ENCODE data around the gene LRP11. TPM values are rescaled to one million over a fixed set of nuclear protein-coding genes. Genes with fewer than 3 reads are reported as not detected.

LRP11 gene
- polyA plus RNA-seq, 1 experiment, result 26.3 TPM

- Histone ChIP-seq H3K36me3 (ENCODE audit: control insufficient read depth, insufficient read depth, low read length) (no peaks in the 10 kb centered on the region), H3K4me3 (ENCODE audit: low read depth, low read length) (peak within 1 kb of the TSS; percentile 37), H3K27me3 (ENCODE audit: control insufficient read depth, insufficient read depth, low read length) (no peaks in the 10 kb centered on the region)
- 0 out of 2 replicates have a peak, but pooled peaks have one; percentile 5 for TF ChIP-seq CTCF (IDR thresholded peaks at IDR 0.05; ENCODE audit: insufficient read depth, low read depth, low read length)
- ChIA-PET CTCF (interaction anchor here (0.8 to 3.8 kb wide), 3 partner anchors 26 to 62 kb away, joined by 3 to 12 read pairs (median 4); no protein-coding TSS in a partner anchor), POLR2A (no interaction called here)
- no peak for DNase-seq (ENCODE audit: low read depth)
These were observed 33.9 kb upstream of the LRP11 start, which contains the start of gene RAET1E for GRCh38 chr6:149897855-149898744. Gene RAET1E (minus strand): TSS chr6:149898113. CDS start chr6:149890901, 7,212 bp downstream.

- peak; percentile 83 for DNase-seq (ENCODE audit: low read depth)
- CTCF ChIA-PET, result interaction anchor here (1.6 to 3.8 kb wide), 2 partner anchors 32 to 61 kb away, joined by 4 to 12 read pairs; no protein-coding TSS in a partner anchor
- POLR2A ChIA-PET, result interaction anchor here (0.6 kb wide), 1 partner anchor 25 kb away, joined by 3 read pairs; no protein-coding TSS in a partner anchor
- Histone ChIP-seq H3K4me3 (ENCODE audit: low read depth, low read length) (peak overlapping the region; percentile 37), H3K27me3 (ENCODE audit: control insufficient read depth, insufficient read depth, low read length) (no peaks in the 10 kb centered on the region), H3K36me3 (ENCODE audit: control insufficient read depth, insufficient read depth, low read length) (no peaks in the 10 kb centered on the region)
- no peak for TF ChIP-seq CTCF (IDR thresholded peaks at IDR 0.05; ENCODE audit: insufficient read depth, low read depth, low read length)
These were observed 33.0 kb upstream of the LRP11 start for GRCh38 chr6:149897015-149897697.

- Histone ChIP-seq H3K36me3 (ENCODE audit: control insufficient read depth, insufficient read depth, low read length) (no peaks in the 10 kb centered on the region), H3K4me3 (ENCODE audit: low read depth, low read length) (peak overlapping the region; percentile 37; the same call in 1 of the 2 replicates), H3K27me3 (ENCODE audit: control insufficient read depth, insufficient read depth, low read length) (no peaks in the 10 kb centered on the region)
- ChIA-PET CTCF (interaction anchor here (1.6 to 3.8 kb wide), 2 partner anchors 31 to 61 kb away, joined by 4 to 12 read pairs; no protein-coding TSS in a partner anchor), POLR2A (no interaction called here)
- no peak for DNase-seq (ENCODE audit: low read depth)
- no peak for TF ChIP-seq CTCF (IDR thresholded peaks at IDR 0.05; ENCODE audit: insufficient read depth, low read depth, low read length)
These were observed 32.3 kb upstream of the LRP11 start for GRCh38 chr6:149896491-149896890.

- no peak overlapping the region for H3K4me3 ChIP-seq (ENCODE audit: low read depth, low read length)
- CTCF ChIA-PET, result interaction anchor here (3.8 kb wide), 1 partner anchor 60 kb away, joined by 12 read pairs; no protein-coding TSS in a partner anchor
- no peak for DNase-seq (ENCODE audit: low read depth)
- H3K36me3 ChIP-seq (ENCODE audit: control insufficient read depth, insufficient read depth, low read length), result no peaks in the 10 kb centered on the region
- no peaks in the 10 kb centered on the region for H3K27me3 ChIP-seq (ENCODE audit: control insufficient read depth, insufficient read depth, low read length)
- POLR2A ChIA-PET, result no interaction called here
- no peak for TF ChIP-seq CTCF (IDR thresholded peaks at IDR 0.05; ENCODE audit: insufficient read depth, low read depth, low read length)
These were observed 31.7 kb upstream of the LRP11 start for GRCh38 chr6:149895833-149896271.
